Central memory CD8-positive, alpha-beta T cell (primary cell): ENCODE results near the gene LCN6.
"Not testable (repeated sequence)": the region's sequence is repeated elsewhere in the genome, so short reads cannot be mapped to it uniquely, and the experiment has no call there.

Experiments used
- ATAC-seq: fragments of 150-1000 bp; cut with Tn5 transposase; replicated peaks from 2 replicates; pipeline ENCODE4 v1.10.0; 2022; ENCODE audit warnings: mild to moderate bottlenecking, moderate FRiP score, moderate number of reproducible peaks; ENCODE audit not compliant: poor library complexity, severe bottlenecking; ENCODE audit errors: extremely low read depth
- DNase-seq, 2 donors: peaks; one replicate each; pipeline ENCODE4 v3.0.0; 2021; ENCODE audit warnings: low spot score in 2 of 2
- H3K27ac Mint-ChIP-seq: one replicate; pipeline ENCODE4 v1.8.0; 2022; ENCODE audit warnings: low read depth, mild to moderate bottlenecking, moderate library complexity, mixed read lengths
- H3K27me3 Mint-ChIP-seq: one replicate; pipeline ENCODE4 v1.8.0; 2022; ENCODE audit warnings: mixed read lengths
- H3K36me3 Mint-ChIP-seq: one replicate; pipeline ENCODE4 v1.8.0; 2022; ENCODE audit warnings: mild to moderate bottlenecking, moderate library complexity, mixed read lengths; ENCODE audit not compliant: insufficient read depth
- H3K4me1 Mint-ChIP-seq: one replicate; pipeline ENCODE4 v1.8.0; 2022; ENCODE audit warnings: mixed read lengths
- H3K4me3 Mint-ChIP-seq: one replicate; pipeline ENCODE4 v1.8.0; 2022; ENCODE audit warnings: mild to moderate bottlenecking, moderate library complexity, mixed read lengths
- H3K9me3 Mint-ChIP-seq: one replicate; pipeline ENCODE4 v1.8.0; 2022; ENCODE audit warnings: mixed read lengths

Gene LCN6

DNA sequence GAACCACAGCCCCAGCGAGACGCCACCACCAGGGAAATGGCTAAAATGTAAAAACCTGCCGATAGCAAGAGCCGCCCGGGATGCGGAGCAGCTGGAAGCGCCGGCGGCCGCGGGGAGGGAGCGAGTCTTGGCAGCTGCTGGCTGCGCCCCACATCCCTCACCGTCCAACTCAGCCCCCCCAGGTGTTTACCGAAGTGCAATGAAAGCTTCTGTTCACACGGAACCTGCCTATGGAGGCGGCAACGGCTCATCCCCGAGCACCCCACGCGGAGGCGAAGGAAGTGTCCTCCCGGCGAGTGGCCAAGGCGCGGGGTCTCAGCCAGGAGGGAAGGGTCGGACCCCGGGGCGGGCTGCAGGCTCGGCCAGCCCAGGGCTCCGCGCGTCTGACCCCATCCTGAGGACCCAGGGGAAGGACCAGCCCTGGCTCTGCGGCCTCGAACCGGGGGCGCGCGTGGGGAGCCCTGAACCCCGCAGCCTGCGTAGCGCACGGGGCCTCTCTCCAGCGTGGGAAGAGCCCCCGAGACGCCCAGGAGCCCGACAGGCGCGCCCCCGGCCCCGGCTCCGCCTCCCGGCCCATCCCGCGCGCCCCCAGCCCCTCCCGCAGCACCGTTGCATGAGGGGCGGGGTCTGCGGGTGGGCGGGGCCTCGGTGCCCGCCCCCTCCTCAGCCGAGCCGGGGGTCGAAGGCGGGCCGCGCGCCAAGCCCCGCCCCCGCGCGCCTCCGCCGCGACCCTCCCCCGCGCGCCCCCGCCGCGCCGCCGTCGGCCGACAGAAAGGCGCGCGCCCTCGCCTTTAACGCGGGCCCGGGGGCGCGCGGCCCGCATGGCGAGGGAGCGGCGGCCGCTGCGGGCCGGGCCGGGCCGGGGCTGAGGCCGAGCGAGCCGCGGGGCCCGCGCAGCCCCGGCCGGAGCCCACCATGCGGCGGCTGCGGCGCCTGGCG is 36.3 kb downstream of the LCN6 start, which contains the start of gene DIPK1B:
DIPK1B (plus strand) TSS at position 822 of the 939 bp plus-strand sequence; CDS start at position 916, 94 bp downstream.
- ATAC-seq, result no peak

DNA sequence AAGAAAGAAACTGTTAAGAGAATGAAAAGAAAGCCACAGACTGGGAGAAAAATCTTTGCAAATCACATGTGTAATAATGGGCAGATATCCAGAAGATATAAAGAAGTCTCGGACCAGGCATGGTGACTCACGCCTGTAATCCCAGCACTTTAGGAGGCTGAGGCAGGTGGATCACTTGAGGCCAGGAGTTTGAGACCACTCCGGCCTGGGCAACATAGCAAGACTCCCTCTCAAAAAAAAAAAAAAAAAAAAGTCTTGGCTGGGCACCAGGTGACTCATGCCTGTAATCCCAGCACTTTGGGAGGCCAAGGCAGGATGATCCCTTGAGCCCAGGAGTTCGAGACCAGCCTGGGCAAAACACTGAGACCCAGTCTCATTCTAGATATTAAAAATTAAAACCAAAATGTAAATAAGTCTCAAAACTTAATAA is 37.1 kb downstream of the LCN6 start:
- not testable (repeated sequence) for ATAC-seq, H3K9me3 Mint-ChIP-seq, H3K27ac Mint-ChIP-seq, H3K36me3 Mint-ChIP-seq, H3K4me1 Mint-ChIP-seq, DNase-seq
- peaks cover 53% of the 10 kb centered on the region for H3K27me3 Mint-ChIP-seq
- peak overlapping the region; percentile 71 for H3K4me3 Mint-ChIP-seq

More for the DNA sequence above, 36.3 kb downstream of the LCN6 start, which contains the start of gene DIPK1B:
- DNase-seq, result no peak
- peaks cover 5% of the 10 kb centered on the region for H3K4me1 Mint-ChIP-seq
- H3K9me3 Mint-ChIP-seq, result no peaks in the 10 kb centered on the region
- H3K27me3 Mint-ChIP-seq, result peaks cover 53% of the 10 kb centered on the region
- no peak within 1 kb of the TSS for H3K27ac Mint-ChIP-seq
- H3K4me3 Mint-ChIP-seq, result peak within 1 kb of the TSS; percentile 71
- H3K36me3 Mint-ChIP-seq, result peaks cover 5% of the 10 kb centered on the region

DNA sequence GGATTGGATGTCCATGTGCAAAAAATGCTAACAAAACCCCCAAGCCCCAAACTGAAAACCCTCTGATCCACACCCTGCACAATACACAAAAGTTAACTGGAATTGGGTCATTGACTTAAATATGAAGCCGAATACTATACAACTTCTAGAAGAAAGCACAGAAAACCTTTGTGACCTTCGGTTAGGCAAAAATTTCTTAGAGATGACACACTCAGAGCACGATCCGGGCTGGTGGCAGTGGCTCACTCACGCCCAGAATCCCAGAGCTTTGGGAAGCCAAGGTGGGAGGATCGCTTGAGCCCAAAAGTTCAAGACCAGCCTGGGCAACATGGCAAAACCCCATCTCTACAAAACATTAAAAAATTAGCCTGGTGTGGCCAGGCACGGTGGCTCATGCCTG is 37.8 kb downstream of the LCN6 start:
- Mint-ChIP-seq H3K4me3 (peak overlapping the region; percentile 16), H3K9me3 (no peaks in the 10 kb centered on the region), H3K36me3 (peaks cover 2% of the 10 kb centered on the region), H3K4me1 (peaks cover 5% of the 10 kb centered on the region), H3K27ac (no peak overlapping the region), H3K27me3 (peaks cover 53% of the 10 kb centered on the region)
- ATAC-seq, result no peak
- no peak for DNase-seq

DNA sequence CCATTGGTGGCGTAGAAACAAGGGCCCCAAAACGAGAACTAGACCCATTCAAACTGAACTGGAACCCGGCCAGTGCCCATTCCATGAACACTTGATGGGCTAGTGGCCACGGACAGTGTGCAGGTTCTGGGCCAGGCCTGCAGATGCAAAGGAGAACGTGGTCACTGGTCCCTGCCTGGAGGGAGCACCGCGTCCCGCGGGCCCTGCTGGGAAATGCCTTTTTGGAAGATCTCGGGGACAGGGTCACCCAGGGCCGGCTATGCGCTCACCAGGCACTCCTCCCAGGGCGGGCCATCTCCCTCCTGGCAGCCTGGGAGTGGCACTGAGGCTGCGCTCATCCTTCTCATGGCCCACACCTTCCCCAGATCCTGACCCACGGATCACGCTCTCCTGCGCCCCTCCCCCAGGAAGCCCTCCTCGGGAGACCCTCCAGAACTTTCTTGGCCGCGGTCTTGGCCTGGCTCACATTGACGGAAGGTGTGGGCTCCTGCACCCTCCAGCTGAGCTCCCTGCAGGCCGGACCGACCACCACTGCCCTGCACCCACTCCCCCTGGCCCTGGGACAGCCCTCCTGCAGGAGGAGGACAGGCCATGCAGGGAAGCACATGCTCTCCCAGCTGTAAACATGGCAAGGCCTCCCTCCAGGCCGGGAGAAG is 38.7 kb downstream of the LCN6 start:
- Mint-ChIP-seq H3K4me3 (no peak overlapping the region), H3K36me3 (peaks cover 2% of the 10 kb centered on the region), H3K27ac (no peak overlapping the region), H3K4me1 (peaks cover 5% of the 10 kb centered on the region), H3K27me3 (peaks cover 53% of the 10 kb centered on the region), H3K9me3 (no peaks in the 10 kb centered on the region)
- no peak for ATAC-seq
- DNase-seq, result no peak

DNA sequence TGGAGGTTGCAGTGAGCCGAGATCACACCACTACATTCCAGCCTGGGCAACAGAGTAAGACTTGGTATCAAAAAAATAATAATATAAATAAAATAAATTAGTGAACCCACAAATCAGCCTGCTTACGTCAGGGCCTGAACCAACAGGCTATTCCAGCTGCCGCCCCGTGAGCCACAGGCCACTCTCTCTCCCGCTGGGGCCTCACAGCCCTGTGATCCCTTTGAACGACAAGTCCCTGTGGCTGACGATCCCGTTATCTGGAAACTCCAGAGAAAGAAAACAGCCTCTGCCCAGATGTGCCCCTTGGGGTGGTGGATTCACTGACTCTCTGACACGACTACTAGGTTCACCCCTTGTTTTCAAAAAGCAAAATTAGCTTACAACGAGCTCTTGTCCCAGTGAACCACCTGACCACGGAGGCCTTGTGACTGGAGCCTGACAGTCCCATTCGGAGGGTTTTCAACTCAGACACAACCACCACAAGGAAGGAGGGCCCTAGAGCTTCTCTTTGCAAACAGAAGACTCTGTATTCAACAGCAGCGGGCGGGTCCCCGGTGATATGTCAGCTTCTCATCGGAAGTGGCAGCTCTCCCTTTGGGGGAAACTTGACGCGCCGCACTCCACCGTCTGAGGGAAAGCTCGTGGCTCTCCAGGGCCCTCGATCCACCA is 40.3 kb downstream of the LCN6 start:
- H3K27ac Mint-ChIP-seq, result no peak overlapping the region

DNA sequence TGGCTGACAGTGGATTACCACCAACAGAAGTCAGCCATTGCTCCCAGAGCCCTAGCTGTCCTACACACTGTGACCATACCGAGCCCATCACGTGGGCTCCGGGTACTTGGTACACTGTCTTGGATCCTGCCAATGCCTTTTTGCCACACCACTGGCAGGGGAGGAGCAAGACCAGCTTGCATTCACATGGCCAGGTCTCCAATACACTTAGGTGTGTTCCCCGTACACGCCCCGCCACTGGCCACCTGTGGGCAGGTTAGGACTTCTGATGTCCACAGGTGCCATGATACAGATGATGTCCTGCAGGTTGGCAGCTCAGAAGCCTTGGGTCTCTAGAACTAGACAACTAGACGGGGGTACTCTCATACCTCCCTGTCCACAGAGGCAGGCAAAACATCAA is 41.3 kb downstream of the LCN6 start:
- H3K27ac Mint-ChIP-seq, result no peak overlapping the region
- H3K4me1 Mint-ChIP-seq, result peaks cover 5% of the 10 kb centered on the region
- DNase-seq (no peak), ATAC-seq (no peak)
- H3K9me3 Mint-ChIP-seq, result no peaks in the 10 kb centered on the region
- peaks cover 36% of the 10 kb centered on the region for H3K27me3 Mint-ChIP-seq
- peaks cover 5% of the 10 kb centered on the region for H3K36me3 Mint-ChIP-seq
- H3K4me3 Mint-ChIP-seq, result no peak overlapping the region

More for the DNA sequence above, 40.3 kb downstream of the LCN6 start:
- H3K4me1 Mint-ChIP-seq, result peaks cover 5% of the 10 kb centered on the region
- no peak for DNase-seq
- peaks cover 2% of the 10 kb centered on the region for H3K36me3 Mint-ChIP-seq
- no peak overlapping the region for H3K4me3 Mint-ChIP-seq
- peaks cover 37% of the 10 kb centered on the region for H3K27me3 Mint-ChIP-seq
- ATAC-seq, result no peak
- H3K9me3 Mint-ChIP-seq, result no peaks in the 10 kb centered on the region

DNA sequence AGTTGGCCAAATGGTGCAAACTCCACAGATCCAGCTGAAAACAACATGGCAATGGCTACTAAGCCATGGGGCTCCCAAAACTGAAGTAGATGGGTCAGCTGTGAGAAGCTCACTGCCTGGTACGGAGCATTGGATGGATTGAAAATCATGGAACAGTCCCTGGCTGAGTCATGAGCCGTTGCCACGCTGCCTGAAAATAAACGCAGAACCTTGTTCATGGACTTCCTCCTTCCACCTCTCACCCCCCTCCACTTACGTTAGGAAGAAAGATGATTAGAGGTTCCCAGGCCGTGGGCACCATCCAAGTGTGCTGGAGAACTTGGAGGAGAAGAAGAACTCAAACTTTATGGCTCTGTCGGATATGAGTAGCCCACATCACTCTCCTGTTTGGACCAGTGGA is 42.8 kb downstream of the LCN6 start:
- no peak for ATAC-seq
- H3K27ac Mint-ChIP-seq, result no peak overlapping the region
- H3K36me3 Mint-ChIP-seq, result peaks cover 8% of the 10 kb centered on the region
- H3K9me3 Mint-ChIP-seq, result no peaks in the 10 kb centered on the region
- peaks cover 13% of the 10 kb centered on the region for H3K4me1 Mint-ChIP-seq
- H3K4me3 Mint-ChIP-seq, result no peak overlapping the region
- no peak for DNase-seq
- peaks cover 22% of the 10 kb centered on the region for H3K27me3 Mint-ChIP-seq

DNA sequence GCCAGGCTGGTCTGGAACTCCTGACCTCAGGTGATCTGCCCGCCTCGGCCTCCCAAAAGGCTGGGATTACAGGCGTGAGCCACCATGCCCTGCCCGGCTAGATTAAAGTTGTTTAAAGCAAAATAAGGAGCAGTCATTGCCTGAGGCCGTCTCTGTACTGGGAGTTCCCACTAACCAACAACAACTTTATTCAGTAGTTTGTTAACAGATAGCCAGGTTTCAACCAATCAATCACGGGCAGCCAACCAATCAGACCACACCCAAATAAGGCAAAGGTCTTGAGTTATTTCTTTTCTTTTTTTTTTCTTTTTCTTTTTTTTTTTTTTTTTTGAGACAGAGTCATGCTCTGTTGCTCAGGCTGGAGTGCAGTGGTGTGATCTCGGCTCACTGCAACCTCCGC is 43.6 kb downstream of the LCN6 start:
- H3K27me3 Mint-ChIP-seq, result peaks cover 14% of the 10 kb centered on the region
- not testable (repeated sequence) for ATAC-seq, H3K27ac Mint-ChIP-seq

DNA sequence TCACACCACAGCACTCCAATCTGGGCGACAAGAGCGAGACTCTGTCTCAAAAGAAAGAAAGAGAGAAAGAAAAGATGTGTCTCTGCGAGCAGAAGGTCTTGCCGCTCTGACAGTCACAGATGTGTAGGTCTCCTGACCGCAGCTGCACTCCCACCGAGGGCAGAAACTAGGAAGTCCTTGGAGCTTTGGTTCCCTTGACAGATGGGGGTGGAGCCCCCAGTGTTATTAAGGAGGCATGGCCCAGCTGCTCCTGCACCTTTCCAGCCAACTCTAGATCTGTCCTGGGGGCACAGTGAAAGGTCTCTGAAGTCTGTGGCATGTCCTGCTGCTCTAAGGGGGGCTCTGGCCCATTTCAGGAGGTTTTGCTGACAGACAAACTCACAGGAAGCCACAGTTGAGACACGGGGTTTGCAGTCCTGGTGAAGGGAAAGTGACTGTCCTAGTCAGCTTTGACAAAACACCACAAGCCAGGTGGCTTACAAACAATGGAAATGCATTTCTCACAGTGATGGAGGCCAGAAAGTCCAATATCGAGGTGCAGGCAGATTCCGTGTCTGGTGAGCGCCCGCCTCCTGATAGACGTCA is 45.0 kb downstream of the LCN6 start:
- H3K4me3 Mint-ChIP-seq, result no peak overlapping the region
- H3K36me3 Mint-ChIP-seq, result peaks cover 8% of the 10 kb centered on the region
- H3K27ac Mint-ChIP-seq, result no peak overlapping the region
- no peak for DNase-seq
- H3K4me1 Mint-ChIP-seq, result peaks cover 13% of the 10 kb centered on the region
- no peaks in the 10 kb centered on the region for H3K9me3 Mint-ChIP-seq
- peaks cover 6% of the 10 kb centered on the region for H3K27me3 Mint-ChIP-seq
- no peak for ATAC-seq

More for the DNA sequence above, 43.6 kb downstream of the LCN6 start:
- not testable (repeated sequence) for H3K4me3 Mint-ChIP-seq, DNase-seq, H3K36me3 Mint-ChIP-seq, H3K9me3 Mint-ChIP-seq
- peaks cover 13% of the 10 kb centered on the region for H3K4me1 Mint-ChIP-seq

DNA sequence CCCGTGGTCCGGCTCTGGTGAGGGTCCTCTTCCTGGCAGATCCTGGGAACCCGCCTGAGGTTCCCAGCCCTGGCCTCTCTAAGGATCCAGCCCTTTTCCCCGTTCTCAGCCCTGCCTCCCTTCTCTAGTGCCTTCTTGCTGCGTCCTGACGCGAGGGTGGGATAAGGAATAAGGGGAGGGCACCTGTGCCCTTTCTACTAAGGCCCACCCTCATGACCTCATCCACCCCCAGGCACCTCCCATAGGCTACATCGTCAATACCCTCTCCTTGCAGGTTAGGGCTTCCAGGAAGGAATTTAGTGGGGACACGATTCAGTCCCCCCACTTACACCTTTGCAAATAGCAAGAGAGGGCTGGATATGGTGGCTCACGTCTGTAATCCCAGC is 46.7 kb downstream of the LCN6 start:
- no peak for DNase-seq
- peak; percentile 4 for ATAC-seq
- H3K36me3 Mint-ChIP-seq, result peaks cover 11% of the 10 kb centered on the region
- peaks cover 13% of the 10 kb centered on the region for H3K4me1 Mint-ChIP-seq
- H3K4me3 Mint-ChIP-seq, result peak overlapping the region; percentile 62
- peak overlapping the region; percentile 85 for H3K27ac Mint-ChIP-seq
- no peaks in the 10 kb centered on the region for H3K9me3 Mint-ChIP-seq
- peaks cover 10% of the 10 kb centered on the region for H3K27me3 Mint-ChIP-seq

DNA sequence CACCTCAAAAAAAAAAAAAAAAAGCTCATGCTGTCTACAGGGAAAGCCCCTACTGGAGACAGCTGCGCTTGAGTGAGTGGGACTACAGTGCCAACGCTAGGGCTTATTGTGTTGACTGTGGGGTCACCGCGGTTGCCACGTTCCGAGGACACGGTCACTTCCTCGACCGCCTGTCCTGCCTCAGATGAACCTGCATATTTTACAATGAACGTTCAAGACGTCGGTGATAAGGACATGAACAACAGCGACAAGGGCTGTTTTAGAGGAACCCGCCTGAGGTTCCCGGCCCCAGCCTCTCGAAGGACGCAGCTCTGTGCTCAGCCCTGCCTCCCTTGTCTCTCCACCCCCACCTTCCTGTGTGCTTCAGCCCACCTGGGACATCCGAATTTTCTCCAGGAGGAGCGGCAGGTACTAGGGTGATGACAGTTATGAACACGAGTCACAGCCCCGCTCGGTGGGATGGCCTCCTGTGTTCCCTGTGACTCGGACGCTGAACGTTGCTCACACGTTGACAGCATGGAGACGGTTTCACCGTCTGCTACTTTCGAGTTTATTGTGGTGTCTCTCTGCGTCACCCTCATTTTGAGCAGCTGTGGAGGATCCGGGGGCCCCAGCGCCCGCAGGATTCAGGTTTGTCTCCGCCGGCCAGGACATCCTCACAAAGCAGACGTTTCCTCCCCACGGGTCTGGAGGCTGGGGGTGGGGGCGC is 47.2 kb downstream of the LCN6 start:
- peak; percentile 56 to 69 for DNase-seq
- Mint-ChIP-seq H3K36me3 (peaks cover 11% of the 10 kb centered on the region), H3K27ac (peak overlapping the region; percentile 85), H3K4me3 (peak overlapping the region; percentile 62), H3K9me3 (no peaks in the 10 kb centered on the region), H3K27me3 (peaks cover 10% of the 10 kb centered on the region), H3K4me1 (peaks cover 13% of the 10 kb centered on the region)
- ATAC-seq, result peak; percentile 87
